Endothelial cell of hepatic sinusoid (primary cell): ENCODE measurements around the gene DGUOK.
"Not testable (repeated sequence)": the region's sequence is repeated elsewhere in the genome, so short reads cannot be mapped to it uniquely, and the experiment has no call there.

Source experiments
- in situ Hi-C: cut with HindIII; loops from 2 replicates; pipeline ENCODE4 v1.10.0; 2017; ENCODE audit warnings: low sequenced_read_pairs

The DGUOK gene

DNA sequence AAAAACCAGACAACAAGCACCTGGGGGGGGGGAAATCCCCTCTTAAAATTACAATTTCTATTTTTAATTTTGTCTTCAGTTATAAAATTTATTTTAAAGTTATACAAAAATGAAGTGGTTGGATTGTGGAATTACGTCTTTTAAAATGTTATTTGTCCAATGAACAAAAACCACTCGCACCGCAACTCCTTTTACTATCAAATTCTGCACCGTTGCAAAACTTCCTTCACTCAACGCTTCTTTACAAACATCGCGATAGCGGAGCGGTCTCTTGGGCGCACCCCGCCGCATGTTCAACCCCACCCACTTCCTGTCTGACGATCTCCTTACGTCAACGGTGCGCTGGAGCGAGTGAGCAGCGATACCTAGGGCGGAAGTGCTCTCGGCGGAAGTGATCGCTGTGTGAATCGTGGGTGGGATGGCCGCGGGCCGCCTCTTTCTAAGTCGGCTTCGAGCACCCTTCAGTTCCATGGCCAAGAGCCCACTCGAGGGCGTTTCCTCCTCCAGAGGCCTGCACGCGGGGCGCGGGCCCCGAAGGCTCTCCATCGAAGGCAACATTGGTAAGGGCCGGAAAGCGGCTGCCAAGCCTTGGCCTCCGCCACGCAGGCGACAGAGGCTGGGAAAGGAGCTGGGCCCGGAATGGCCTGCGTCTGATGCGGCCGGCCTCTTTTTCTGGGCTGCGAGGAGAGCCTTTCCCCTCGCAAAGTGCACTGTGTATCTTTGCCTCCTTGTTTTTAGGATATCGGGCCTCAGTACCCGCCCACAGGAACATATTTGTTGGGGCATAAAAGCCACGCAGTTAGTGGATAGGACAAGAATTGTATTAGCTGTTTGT, at the start of gene DGUOK:
DGUOK (plus strand) TSS at position 388 of the 835 bp plus-strand sequence; CDS start at position 419, 31 bp downstream.
- in situ Hi-C loops = no loop called here

- in situ Hi-C loops = no loop called here
These were observed 49.4 kb upstream of the DGUOK start for GRCh38 chr2:73877071-73877802.

- in situ Hi-C loops = not testable (repeated sequence)
These were observed 48.7 kb upstream of the DGUOK start for GRCh38 chr2:73877984-73878383.

DNA sequence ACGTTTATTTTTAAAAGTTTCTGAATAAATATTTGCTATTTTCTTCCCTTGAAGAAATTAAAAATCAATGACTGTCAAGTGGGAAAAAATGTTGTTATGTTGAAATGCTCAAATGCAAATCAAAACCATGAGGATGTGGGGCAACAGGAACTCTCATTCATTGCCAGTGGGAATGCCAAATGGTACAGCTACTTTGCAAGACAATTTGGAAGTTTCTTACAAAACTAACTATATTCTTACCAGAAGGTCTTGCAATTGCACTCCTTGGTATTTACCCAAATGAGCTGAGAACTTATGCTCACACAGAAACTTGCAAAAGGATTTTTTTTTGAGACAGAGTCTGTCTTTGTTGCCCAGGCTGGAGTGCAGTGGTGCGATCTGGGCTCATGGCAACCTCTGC, 41.3 kb upstream of the DGUOK start:
- in situ Hi-C loops = no loop called here

DNA sequence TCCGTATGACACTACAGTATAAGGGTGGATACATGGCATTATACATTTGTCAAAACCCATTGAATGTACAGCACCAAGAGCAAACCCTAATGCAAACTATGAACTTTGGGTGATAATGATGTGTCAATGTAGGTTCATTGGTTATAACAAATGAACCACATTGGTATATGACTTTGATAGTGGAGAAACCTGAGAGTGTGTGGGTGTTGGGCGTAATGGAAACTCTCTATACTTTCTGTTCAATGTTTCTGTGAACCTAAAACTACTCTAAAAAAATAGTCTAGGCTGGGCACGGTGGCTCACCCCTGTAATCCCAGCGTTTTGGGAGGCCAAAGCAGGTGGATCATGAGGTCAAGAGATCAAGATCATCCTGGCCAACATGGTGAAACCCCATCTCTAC, 40.3 kb upstream of the DGUOK start:
- in situ Hi-C loops = no loop called here

- in situ Hi-C loops = not testable (repeated sequence)
These were observed 38.9 kb upstream of the DGUOK start for GRCh38 chr2:73887596-73888353.

DNA sequence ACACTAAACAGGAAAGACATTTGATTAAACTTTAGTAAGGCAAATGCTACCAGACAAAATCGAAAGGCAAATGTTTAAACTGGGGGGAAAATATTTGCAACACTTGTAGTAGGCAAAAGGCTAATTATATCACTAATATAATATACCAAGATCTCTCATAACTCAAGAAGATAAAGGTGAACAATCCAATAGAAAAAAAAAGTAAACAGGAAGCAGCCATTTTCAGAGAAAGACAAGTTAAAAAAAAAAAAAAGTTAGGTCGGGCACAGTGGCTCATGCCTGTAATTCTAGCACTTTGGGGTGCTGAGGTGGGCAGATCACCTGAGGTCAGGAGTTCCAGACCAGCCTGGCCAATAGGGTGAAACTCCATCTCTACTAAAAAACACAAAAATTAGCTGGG, 38.3 kb upstream of the DGUOK start:
- in situ Hi-C loops = no loop called here

GRCh38 chr2:73889206-73889605, 37.5 kb upstream of the DGUOK start:
- in situ Hi-C loops = no loop called here

- in situ Hi-C loops = no loop called here
These were observed 36.2 kb upstream of the DGUOK start for GRCh38 chr2:73890301-73891092.

- in situ Hi-C loops = no loop called here
These were observed 35.3 kb upstream of the DGUOK start for GRCh38 chr2:73891276-73891901.

- in situ Hi-C loops = no loop called here
These were observed 33.9 kb upstream of the DGUOK start, which contains the start of gene ACTG2 for GRCh38 chr2:73892631-73893329. Gene ACTG2 (plus strand): TSS chr2:73893008. CDS start chr2:73901312, 8,304 bp downstream.

DNA sequence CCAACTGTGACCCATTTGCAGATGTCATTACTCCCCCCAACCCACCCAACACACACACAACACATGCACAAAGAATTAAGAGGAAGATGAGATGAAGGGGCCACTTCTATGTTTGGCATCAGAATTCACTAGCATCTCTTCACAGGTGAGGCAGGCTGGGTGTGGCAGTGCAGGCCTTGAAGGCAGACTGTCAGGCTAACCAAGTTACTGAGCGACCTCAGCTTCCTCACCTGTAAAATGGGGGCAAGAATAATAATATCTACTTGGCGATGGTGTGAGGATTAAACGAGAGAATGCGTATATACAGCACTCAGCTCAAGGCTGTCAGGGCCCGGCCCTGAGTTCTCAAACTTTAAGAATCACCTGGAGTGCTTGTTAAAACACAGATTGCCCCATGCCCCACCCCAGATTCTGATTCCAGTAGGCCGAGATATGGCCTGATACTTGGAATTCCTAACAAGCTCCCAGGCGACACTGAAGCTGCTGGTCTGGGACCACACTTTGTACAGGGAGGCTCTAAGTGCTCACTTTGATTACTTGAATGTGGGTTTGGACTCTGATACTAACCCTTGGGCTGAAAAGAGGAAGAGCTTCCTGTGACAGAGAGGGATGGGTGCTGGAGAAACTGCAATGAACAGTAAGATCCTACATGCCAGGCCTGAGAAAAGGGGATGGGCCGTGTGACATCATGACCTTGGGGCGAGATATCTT, 32.8 kb upstream of the DGUOK start:
- in situ Hi-C loops = no loop called here

DNA sequence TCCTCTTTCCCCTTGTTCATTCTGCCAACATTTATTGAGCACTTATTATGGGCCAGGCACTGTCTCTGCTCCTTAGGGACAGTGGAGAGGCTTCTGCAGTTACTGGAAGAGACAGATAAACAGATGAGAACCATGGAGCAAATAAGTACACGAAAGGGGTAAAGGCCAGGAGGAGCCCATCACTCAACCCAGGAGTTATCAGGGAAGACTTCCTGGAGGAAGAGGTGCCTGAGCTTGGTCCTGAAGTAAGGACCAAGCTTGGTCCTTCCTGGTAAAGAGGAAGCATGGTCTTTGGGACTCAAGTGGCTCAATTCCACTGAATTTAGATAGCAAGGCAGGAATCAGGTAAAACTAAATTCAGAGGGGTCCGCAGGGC, 32.2 kb upstream of the DGUOK start:
- in situ Hi-C loops = no loop called here

- in situ Hi-C loops = loop anchor here (5.0 kb wide), 1 partner anchor 33 kb away; no protein-coding TSS in a partner anchor
These were observed 31.8 kb upstream of the DGUOK start for GRCh38 chr2:73894877-73895276.

- in situ Hi-C loops = loop anchor here (5.0 kb wide), 1 partner anchor 33 kb away; no protein-coding TSS in a partner anchor
These were observed 31.2 kb upstream of the DGUOK start for GRCh38 chr2:73895473-73895872.

DNA sequence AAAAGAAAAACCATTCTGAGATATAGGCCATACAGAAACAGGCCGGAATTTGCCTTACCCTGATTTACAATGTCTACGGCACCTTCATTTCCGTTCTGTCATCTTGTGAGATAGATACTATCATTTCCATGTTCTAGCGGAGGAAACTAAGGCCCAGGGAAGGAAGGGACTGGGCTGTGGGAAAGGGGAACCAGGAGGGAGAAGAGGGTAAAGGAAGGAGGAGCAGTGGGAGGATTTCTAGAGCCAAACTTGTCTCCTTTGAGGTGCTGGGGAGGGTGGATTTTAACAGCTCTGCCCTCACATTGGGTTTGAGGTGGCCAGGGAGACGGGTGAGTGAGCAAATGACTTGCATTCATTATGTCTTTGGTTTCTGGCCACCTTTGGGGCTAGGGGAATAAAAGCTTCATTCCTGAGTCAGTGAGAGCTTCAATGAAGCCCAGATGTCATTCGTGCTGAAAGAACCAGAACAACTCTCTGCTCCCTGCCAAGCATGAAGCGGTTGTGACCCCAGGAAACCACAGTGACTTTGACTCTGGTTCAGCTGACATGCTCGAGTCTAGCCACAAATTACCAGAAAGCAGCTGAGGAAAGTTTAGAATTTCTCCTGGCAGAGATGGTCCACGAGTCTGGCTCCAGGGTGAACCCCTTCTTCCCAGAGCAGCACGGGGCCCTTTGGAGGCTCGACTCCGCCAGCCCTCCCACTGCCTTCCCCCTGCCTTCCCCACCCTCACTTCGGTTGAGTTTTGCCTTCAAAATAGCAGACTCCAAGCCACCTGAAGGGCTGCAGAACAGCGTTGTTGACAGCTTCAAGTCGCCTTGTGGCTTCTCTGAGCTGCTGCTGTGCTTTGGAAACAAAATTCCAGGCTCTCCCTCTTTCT, 30.1 kb upstream of the DGUOK start:
- in situ Hi-C loops = loop anchor here (5.0 kb wide), 1 partner anchor 34 kb away; no protein-coding TSS in a partner anchor

DNA sequence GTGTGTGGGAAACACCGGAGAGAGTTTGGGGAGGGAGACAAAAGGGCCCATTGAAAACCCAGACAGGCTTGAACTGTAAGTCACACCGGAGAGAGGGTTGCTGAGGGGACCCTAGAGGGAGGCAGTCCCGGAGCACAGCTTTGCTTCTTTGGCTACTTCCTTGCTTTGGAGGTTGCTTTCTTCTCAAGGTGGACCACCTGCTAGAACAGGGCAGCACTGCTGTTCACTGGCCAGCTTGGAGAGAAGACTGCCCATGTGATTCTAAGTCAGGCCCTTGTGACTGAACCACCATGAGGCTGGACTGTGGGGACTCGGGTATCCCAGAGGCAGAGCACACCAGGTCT, 29.5 kb upstream of the DGUOK start:
- in situ Hi-C loops = loop anchor here (5.0 kb wide), 1 partner anchor 35 kb away; no protein-coding TSS in a partner anchor

DNA sequence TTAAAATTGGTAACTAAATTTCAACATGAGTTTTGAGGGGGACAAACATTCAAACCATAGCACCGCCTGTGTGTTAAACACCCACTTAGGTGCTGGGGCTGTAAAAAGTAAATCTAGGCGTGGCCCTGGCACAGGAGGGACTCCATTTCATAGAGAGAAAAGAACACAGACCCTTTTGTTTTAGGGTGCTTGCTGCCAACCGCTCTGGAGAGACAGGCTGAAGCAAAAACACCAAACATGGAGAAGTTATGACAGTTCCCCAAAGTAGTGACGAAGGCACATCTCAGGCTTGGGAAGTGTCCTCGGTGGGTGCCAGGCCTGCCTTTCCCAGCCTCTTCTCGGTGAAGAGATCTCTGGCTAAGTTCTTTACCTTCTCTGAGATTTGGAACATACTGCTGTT, 28.7 kb upstream of the DGUOK start:
- in situ Hi-C loops = loop anchor here (5.0 kb wide), 1 partner anchor 36 kb away; no protein-coding TSS in a partner anchor
